Ovary (tissue), 3 donors: ENCODE data around the gene RNGTT.

Experiments
- CTCF ChIP-seq, 3 donors: fragments of 450-650 bp in 2 of 3; fragments of 200-600 bp in 1 of 3; IDR thresholded peaks; one replicate each; pipeline versions ENCODE4 v1.5.1 to v1.8.0; 2016 to 2022; ENCODE audit warnings: antibody characterized with exemption in 3 of 3, mild to moderate bottlenecking in 1 of 3
- EP300 ChIP-seq: sonication (generic); formaldehyde crosslinking; IDR thresholded peaks from one replicate; pipeline ENCODE4 v1.6.1; 2017; ENCODE audit warnings: antibody characterized with exemption
- donor health status: DM: no; HTN: no; CAD: no.

GRCh38 chr6:88895911-88896310 lies 67.5 kb downstream of the RNGTT start:
- TF ChIP-seq CTCF (IDR thresholded peaks at IDR 0.05) (no peak), EP300 (no peak)
